NCI-H2196 (cell line): Measurements from ENCODE around the gene MFAP2.

Experiments used
- DNase-seq: peaks from one replicate; lab custom pipeline; 2025; ENCODE audit not compliant: unreplicated experiment; lab: John Stamatoyannopoulos, UW

The MFAP2 gene

DNA sequence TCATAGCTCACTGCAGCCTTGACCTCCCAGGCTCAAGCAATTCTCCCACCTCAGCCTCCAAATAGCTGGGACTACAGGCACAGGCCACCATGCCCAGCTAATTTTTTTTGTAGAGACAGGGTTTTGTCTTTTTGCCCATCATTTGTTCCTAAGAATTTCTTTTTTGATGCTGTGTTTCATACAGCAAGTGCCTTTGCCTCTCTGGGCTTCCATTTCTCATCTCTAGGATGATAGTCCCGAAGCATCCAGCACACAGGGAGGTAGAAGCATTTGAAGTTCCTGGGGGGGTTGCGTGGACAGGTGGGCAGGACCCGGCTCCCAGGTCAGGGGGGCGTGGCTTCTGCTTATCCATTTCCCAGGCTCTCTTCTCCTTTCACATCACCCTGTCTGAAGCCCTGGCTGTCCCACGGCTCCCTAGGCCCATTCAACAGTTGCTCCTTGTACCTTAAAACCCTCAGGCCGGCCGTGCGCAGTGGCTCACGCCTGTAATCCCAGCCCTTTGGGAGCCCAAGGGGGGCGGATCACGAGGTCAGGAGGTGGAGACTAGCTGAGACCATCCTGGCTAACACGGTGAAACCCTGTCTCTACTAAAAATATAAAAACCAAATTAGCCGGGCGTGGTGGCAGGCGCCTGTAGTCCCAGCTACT is 27.9 kb upstream of the MFAP2 start:
- DNase-seq: no peak

- no peak for DNase-seq
Measured at GRCh38 chr1:17007121-17007520, 26.7 kb upstream of the MFAP2 start.

DNA sequence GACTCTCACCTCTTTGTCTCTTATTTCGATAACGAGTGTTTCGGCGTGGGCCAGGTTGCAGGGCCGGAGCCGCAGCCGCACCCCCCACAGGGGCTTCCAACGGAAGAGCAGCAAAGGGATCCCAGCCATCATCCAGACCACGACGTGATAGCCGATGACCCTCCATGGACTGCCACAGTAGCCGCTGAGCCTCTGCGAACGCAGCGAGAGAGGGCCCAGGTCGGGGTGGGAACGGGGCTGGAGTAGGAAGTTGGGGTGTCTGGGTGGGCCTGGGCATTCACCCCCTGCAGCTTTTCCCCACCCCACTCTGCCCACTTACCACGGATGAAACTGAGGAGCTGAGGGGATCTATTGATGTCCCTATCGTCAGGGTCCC is 24.9 kb upstream of the MFAP2 start:
- DNase-seq: no peak

- no peak for DNase-seq
Measured at GRCh38 chr1:17004466-17005364, 24.3 kb upstream of the MFAP2 start.

- no peak for DNase-seq
Measured at GRCh38 chr1:17002524-17002902, 22.1 kb upstream of the MFAP2 start.

- no peak for DNase-seq
Measured at GRCh38 chr1:17001760-17002523, 21.5 kb upstream of the MFAP2 start.

DNA sequence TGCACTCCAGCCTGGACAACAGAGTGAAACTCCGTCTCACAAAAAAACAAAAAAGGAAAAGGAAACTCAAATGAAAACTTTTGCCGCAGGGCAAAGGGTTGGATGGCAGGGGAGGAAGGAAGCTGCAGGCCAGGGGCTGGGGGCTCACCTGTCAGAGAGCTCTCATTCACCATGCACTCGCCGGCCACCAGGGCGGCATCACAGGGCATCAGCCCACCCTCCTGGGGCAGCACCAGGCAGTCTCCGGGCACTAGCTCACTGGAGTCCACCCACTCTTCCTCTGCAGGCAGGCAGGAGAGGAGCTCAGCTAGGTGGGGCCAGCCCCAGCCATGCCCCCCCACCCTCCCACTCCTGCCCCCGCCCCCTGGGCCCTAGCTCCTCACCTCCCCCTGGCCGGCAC is 19.4 kb upstream of the MFAP2 start:
- no peak for DNase-seq

DNA sequence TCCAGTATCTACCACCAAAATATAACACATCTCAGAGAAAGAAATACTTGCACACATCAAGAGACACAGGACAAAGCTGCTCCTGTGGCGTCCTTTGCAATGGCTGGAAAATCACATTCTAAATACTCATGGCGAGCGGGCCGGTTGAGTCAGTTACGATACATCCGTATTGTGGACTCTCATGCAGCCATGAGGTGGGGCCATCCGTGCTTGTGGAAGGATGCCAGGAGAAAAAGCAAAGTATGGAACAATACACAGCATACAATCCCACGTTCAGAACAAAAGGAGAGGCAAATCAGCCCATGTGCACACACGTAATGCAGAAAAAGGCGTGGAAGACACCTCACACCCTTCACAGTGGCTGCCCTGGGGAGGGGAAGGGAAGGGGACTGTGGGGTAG is 18.2 kb upstream of the MFAP2 start:
- DNase-seq: no peak

GRCh38 chr1:16996845-16997244 is 16.4 kb upstream of the MFAP2 start:
- no peak for DNase-seq

GRCh38 chr1:16993521-16994038 is 13.2 kb upstream of the MFAP2 start:
- no peak for DNase-seq

GRCh38 chr1:16992675-16993074 is 12.3 kb upstream of the MFAP2 start:
- no peak for DNase-seq

DNA sequence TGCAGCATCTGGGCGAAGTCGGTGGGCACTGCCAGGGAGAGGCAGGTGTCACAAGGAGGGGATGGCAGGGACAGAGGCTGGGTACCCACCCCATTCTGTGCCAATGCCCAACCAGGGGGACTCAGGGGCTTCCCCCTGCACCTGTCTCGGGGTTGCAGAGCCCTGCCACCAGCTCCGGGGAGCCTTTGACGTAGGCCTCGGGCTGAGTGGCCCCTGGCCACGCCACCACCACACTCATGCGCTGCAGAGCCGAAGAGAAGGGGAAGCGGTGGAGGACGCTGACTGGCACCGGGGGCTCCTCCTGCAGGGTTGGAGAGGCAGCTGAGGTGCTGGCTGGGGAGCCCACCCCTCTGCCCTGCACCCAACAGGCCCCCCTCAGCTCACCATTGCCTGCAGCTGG is 11.7 kb upstream of the MFAP2 start:
- DNase-seq: no peak

DNA sequence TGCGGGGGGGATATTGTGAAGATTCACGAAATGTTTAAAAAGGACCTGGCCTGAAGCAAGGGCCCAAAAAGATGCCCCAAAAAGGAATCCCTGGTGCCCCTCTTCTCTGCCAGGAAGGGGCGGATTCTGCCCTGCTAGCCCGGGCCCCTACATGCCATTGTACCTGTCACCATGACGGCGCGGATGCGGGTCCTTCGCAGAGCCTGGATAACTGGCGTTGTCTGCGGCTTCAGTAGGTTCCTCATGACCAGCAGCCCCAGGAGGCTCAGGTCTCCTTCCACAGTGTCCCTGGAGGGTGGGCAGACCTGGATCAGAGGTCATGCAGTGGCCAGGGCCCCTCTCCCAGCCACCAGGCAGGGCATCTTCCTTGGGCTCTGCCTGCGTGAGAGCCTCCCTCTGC is 11.2 kb upstream of the MFAP2 start:
- DNase-seq: no peak

DNA sequence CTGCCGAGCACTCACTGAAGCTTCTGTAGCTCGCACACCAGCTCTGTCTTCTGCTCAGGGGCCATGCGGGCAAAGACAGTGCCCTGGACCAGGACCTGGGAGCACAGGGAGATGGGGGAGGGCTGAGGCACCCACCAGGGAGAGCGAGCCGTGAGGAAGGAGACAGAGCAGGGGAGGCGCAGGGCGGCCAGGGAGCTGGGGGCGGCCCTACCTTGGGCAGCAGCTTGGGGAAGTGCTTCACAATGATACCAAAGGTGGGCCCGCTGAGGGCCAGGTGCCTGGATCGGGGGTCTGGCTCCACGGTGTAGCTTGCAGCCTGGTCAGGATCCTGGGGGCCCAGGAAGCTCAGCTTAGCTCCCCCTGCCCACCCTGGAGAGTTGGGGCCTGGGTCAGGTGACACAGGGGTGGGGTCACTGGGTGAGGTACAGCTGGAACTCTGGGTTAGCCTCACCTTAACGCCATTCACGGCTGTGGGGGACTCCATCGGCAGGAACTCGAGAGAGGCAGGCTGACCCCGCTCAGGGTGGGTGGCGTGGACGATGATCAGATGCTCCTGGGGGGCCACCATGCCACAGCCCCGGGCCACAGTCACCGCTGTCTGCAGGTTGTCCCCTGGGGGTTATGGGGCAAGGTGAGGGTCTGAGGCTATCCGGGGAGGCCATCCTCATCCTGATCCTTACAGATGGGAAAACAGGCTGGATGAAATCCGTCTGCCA is 9.4 kb upstream of the MFAP2 start:
- DNase-seq: no peak

- DNase-seq: no peak
Measured at GRCh38 chr1:16988210-16988609, 7.8 kb upstream of the MFAP2 start.

GRCh38 chr1:16986962-16987361 is 6.5 kb upstream of the MFAP2 start:
- DNase-seq: no peak

DNA sequence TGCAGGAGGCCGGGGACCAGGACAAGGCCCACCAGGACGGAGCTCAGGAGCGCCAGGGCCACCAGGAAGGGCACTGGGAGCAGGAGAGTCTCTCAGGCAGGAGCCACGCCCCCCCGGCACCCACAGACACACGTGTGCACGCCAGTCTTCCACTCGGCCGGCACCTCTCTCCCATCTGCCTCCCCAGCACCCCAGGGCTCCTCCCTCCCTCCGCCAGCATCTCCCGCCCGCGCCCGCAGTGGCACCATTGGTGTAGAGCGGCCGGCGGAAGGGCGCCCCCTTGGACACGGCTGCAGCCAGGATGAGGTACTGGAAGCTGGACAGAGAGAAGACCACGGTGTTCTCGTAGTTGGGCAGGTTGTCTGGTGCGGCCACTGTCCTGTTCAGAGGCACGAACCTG is 6.1 kb upstream of the MFAP2 start:
- DNase-seq: no peak

DNA sequence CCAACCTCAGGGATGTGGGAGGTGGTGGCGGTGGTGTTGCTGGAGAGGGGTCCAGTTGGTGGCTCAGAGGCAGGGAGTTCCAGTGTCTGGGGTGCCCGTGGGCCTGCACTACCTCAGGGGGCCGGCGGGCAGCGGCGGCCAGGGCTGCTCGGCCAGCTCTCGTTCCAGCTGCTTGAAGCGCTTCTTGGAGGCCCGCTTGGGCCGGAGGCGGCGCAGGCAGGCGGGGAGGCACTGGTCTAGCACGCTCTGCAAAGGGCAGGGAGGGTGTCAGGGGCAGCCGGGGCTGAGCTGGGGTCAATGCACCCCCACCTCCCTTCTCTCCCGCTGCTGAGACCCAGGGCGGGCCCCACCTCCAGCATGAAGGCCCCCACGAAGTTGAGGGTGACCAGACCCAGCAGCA is 5.7 kb upstream of the MFAP2 start:
- DNase-seq: no peak

GRCh38 chr1:16984717-16985116 is 4.3 kb upstream of the MFAP2 start:
- DNase-seq: no peak

- no peak for DNase-seq
Measured at GRCh38 chr1:16983649-16984048, 3.2 kb upstream of the MFAP2 start.

GRCh38 chr1:16982902-16983301 is 2.5 kb upstream of the MFAP2 start:
- DNase-seq: no peak
